ENCODE measurements around the gene CSF2RB.

The CSF2RB gene

GRCh38 chr22:36913427-36914389, at the start of gene CSF2RB:
Gene CSF2RB (plus strand): TSS chr22:36913628. CDS start chr22:36922208, 8,580 bp downstream.
- H3K27ac ChIP-seq (ENCODE audit: low read depth, low read length) = peak within 1 kb of the TSS; percentile 74
- H3K9me3 ChIP-seq (ENCODE audit: control insufficient read depth, insufficient read depth, low read length) = no peaks in the 10 kb centered on the region
- H3K27me3 ChIP-seq (ENCODE audit: control insufficient read depth, insufficient read depth, low read length) = peaks cover 63% of the 10 kb centered on the region
- H3K36me3 ChIP-seq (ENCODE audit: control insufficient read depth, insufficient read depth, low read length) = no peaks in the 10 kb centered on the region
- peaks cover 16% of the 10 kb centered on the region for H3K4me1 ChIP-seq (ENCODE audit: control insufficient read depth, insufficient read depth, low read length)
- H3K9ac ChIP-seq (ENCODE audit: low read depth, low read length) = no peak within 1 kb of the TSS
- peak within 1 kb of the TSS; percentile 1 for H3K4me3 ChIP-seq (ENCODE audit: low read depth, low read length)

GRCh38 chr22:36863979-36864378, 49.4 kb upstream of the CSF2RB start:
- H3K9ac ChIP-seq (ENCODE audit: low read depth, low read length) = no peak overlapping the region
- peaks cover 10% of the 10 kb centered on the region; the same call in 1 of the 2 replicates for H3K27me3 ChIP-seq (ENCODE audit: control insufficient read depth, insufficient read depth, low read length)
- H3K4me1 ChIP-seq (ENCODE audit: control insufficient read depth, insufficient read depth, low read length) = no peaks in the 10 kb centered on the region
- no peaks in the 10 kb centered on the region for H3K9me3 ChIP-seq (ENCODE audit: control insufficient read depth, insufficient read depth, low read length)
- no peak overlapping the region for H3K27ac ChIP-seq (ENCODE audit: low read depth, low read length)
- no peaks in the 10 kb centered on the region for H3K36me3 ChIP-seq (ENCODE audit: control insufficient read depth, insufficient read depth, low read length)
- H3K4me3 ChIP-seq (ENCODE audit: low read depth, low read length) = no peak overlapping the region

DNA sequence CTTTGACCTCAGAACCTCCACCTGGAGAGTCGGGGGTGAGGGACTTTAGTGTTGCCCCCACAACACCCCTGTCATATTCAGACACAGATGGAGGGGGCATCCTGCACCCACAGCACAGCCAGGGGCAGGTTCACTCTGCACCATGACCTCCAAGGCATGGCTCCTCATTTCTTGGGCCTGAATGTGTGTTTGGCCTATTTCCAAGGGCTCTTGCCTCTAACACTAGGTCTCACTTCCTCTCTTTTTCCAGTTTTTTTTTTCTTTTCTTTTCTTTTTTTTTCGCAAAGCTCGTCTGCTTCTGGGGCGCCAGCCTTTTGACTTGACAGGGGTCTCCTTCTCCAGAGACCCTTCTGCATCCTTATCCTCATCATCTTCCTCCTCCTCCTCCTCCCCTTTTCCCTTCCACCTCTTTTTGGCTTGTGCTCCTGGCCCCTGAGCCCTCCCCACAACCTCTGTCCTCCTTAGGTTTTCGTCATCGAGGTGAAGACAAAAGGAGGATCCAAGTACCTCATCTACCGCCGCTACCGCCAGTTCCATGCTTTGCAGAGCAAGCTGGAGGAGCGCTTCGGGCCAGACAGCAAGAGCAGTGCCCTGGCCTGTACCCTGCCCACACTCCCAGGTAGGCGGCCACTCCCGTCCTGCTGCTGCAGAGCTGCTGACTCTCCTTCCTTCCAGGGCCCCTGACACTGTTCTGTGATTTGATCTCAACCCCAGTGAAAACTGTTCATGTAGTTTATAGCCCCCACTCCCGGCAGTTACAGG, 48.8 kb upstream of the CSF2RB start:
- Histone ChIP-seq H3K9ac (ENCODE audit: low read depth, low read length) (no peak overlapping the region), H3K9me3 (ENCODE audit: control insufficient read depth, insufficient read depth, low read length) (no peaks in the 10 kb centered on the region), H3K4me1 (ENCODE audit: control insufficient read depth, insufficient read depth, low read length) (no peaks in the 10 kb centered on the region), H3K36me3 (ENCODE audit: control insufficient read depth, insufficient read depth, low read length) (no peaks in the 10 kb centered on the region), H3K27me3 (ENCODE audit: control insufficient read depth, insufficient read depth, low read length) (peaks cover 10% of the 10 kb centered on the region; the same call in 1 of the 2 replicates), H3K27ac (ENCODE audit: low read depth, low read length) (no peak overlapping the region), H3K4me3 (ENCODE audit: low read depth, low read length) (no peak overlapping the region)

DNA sequence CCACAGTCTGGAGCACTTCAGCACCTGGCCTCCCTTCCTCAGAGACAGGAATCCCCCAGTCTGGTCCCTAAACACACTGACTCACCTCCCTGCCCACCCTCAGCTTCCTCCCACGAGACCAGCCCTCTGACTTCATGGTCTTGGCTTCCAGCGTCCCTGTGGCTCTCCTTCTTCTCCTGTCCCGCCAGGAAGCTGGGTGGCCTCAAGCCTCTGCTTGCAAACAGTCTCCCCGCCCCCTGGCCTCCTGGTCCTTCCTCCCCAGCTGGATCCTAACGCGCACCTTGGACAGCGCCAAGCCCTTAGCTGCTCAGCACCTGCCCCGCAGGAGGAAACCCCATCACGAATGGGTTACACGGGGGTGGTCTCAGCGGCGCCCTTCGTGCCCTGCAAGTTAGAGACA, 48.1 kb upstream of the CSF2RB start:
- Histone ChIP-seq H3K36me3 (ENCODE audit: control insufficient read depth, insufficient read depth, low read length) (no peaks in the 10 kb centered on the region), H3K27ac (ENCODE audit: low read depth, low read length) (no peak overlapping the region), H3K4me1 (ENCODE audit: control insufficient read depth, insufficient read depth, low read length) (no peaks in the 10 kb centered on the region), H3K9me3 (ENCODE audit: control insufficient read depth, insufficient read depth, low read length) (no peaks in the 10 kb centered on the region), H3K9ac (ENCODE audit: low read depth, low read length) (no peak overlapping the region), H3K4me3 (ENCODE audit: low read depth, low read length) (no peak overlapping the region), H3K27me3 (ENCODE audit: control insufficient read depth, insufficient read depth, low read length) (peaks cover 10% of the 10 kb centered on the region; the same call in 1 of the 2 replicates)

GRCh38 chr22:36867695-36868094, 45.7 kb upstream of the CSF2RB start:
- no peaks in the 10 kb centered on the region for H3K4me1 ChIP-seq (ENCODE audit: control insufficient read depth, insufficient read depth, low read length)
- no peaks in the 10 kb centered on the region for H3K9me3 ChIP-seq (ENCODE audit: control insufficient read depth, insufficient read depth, low read length)
- no peak overlapping the region for H3K4me3 ChIP-seq (ENCODE audit: low read depth, low read length)
- H3K36me3 ChIP-seq (ENCODE audit: control insufficient read depth, insufficient read depth, low read length) = no peaks in the 10 kb centered on the region
- H3K9ac ChIP-seq (ENCODE audit: low read depth, low read length) = no peak overlapping the region
- H3K27ac ChIP-seq (ENCODE audit: low read depth, low read length) = no peak overlapping the region
- H3K27me3 ChIP-seq (ENCODE audit: control insufficient read depth, insufficient read depth, low read length) = peaks cover 10% of the 10 kb centered on the region; the same call in 1 of the 2 replicates

GRCh38 chr22:36868546-36869181, 44.8 kb upstream of the CSF2RB start:
- Histone ChIP-seq H3K4me3 (ENCODE audit: low read depth, low read length) (no peak overlapping the region), H3K27me3 (ENCODE audit: control insufficient read depth, insufficient read depth, low read length) (peaks cover 10% of the 10 kb centered on the region; the same call in 1 of the 2 replicates), H3K4me1 (ENCODE audit: control insufficient read depth, insufficient read depth, low read length) (no peaks in the 10 kb centered on the region), H3K27ac (ENCODE audit: low read depth, low read length) (no peak overlapping the region), H3K9me3 (ENCODE audit: control insufficient read depth, insufficient read depth, low read length) (no peaks in the 10 kb centered on the region), H3K9ac (ENCODE audit: low read depth, low read length) (no peak overlapping the region), H3K36me3 (ENCODE audit: control insufficient read depth, insufficient read depth, low read length) (no peaks in the 10 kb centered on the region)

- peaks cover 10% of the 10 kb centered on the region; the same call in 1 of the 2 replicates for H3K27me3 ChIP-seq (ENCODE audit: control insufficient read depth, insufficient read depth, low read length)
- H3K4me1 ChIP-seq (ENCODE audit: control insufficient read depth, insufficient read depth, low read length) = no peaks in the 10 kb centered on the region
- H3K4me3 ChIP-seq (ENCODE audit: low read depth, low read length) = no peak overlapping the region
- H3K9ac ChIP-seq (ENCODE audit: low read depth, low read length) = no peak overlapping the region
- no peak overlapping the region for H3K27ac ChIP-seq (ENCODE audit: low read depth, low read length)
- no peaks in the 10 kb centered on the region for H3K9me3 ChIP-seq (ENCODE audit: control insufficient read depth, insufficient read depth, low read length)
- no peaks in the 10 kb centered on the region for H3K36me3 ChIP-seq (ENCODE audit: control insufficient read depth, insufficient read depth, low read length)
Measured at GRCh38 chr22:36870250-36870649, 43.2 kb upstream of the CSF2RB start.

- no peaks in the 10 kb centered on the region for H3K4me1 ChIP-seq (ENCODE audit: control insufficient read depth, insufficient read depth, low read length)
- no peaks in the 10 kb centered on the region for H3K9me3 ChIP-seq (ENCODE audit: control insufficient read depth, insufficient read depth, low read length)
- H3K27me3 ChIP-seq (ENCODE audit: control insufficient read depth, insufficient read depth, low read length) = 0 out of 2 replicates have a peak, but pooled peaks cover 2% of the 10 kb centered on the region
- no peaks in the 10 kb centered on the region for H3K36me3 ChIP-seq (ENCODE audit: control insufficient read depth, insufficient read depth, low read length)
- H3K27ac ChIP-seq (ENCODE audit: low read depth, low read length) = no peak overlapping the region
- H3K9ac ChIP-seq (ENCODE audit: low read depth, low read length) = no peak overlapping the region
- H3K4me3 ChIP-seq (ENCODE audit: low read depth, low read length) = no peak overlapping the region
Measured at GRCh38 chr22:36871669-36872081, 41.8 kb upstream of the CSF2RB start.

DNA sequence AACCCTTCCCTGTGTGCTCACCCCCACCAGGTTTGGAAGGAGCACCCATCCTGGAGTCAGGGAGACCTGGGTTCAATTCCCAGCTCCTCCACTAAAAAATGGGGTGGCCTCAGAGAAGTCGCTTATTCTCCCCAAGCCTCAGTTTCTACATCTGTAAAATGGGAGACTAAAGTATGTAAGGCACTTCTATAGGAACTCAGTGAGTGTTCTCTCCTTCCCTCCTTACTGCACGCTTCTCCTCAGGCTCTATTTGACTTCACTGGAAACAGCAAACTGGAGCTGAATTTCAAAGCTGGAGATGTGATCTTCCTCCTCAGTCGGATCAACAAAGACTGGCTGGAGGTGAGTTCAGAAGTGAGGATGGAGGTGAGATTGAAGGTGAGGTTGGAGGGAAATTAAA, 41.3 kb upstream of the CSF2RB start:
- H3K36me3 ChIP-seq (ENCODE audit: control insufficient read depth, insufficient read depth, low read length) = no peaks in the 10 kb centered on the region

DNA sequence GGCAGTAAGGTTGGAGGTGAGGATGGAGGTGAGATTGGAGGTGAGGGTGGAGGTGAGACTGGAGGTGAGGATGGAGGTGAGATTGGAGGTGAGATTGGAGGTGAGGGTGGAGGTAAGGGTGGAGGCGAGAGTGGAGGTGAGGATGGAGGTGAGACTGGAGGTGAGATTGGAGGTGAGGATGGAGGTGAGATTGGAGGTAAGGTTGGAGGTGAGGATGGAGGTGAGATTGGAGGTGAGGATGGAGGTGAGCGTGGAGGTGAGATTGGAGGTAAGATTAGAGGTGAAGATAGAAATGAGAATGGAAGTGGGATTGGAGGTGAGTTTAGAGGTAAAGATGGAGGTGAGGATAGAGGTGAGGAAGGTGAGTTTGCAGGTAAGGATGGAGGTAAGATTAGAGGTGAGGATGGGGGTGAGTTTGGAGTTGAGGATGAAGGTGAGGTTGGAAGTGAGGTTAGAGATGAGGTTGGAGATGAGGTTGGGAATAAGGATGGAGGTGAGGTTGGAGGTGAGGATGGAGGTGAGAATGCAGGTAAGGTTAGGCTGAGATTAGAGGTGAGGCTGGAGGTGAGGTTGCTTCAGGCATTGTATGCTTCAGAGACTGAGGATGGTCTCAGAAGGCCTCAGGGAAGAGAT, 40.4 kb upstream of the CSF2RB start:
- Histone ChIP-seq H3K27ac (ENCODE audit: low read depth, low read length) (no peak overlapping the region), H3K4me1 (ENCODE audit: control insufficient read depth, insufficient read depth, low read length) (no peaks in the 10 kb centered on the region), H3K4me3 (ENCODE audit: low read depth, low read length) (no peak overlapping the region), H3K27me3 (ENCODE audit: control insufficient read depth, insufficient read depth, low read length) (no peaks in the 10 kb centered on the region), H3K36me3 (ENCODE audit: control insufficient read depth, insufficient read depth, low read length) (no peaks in the 10 kb centered on the region), H3K9me3 (ENCODE audit: control insufficient read depth, insufficient read depth, low read length) (no peaks in the 10 kb centered on the region), H3K9ac (ENCODE audit: low read depth, low read length) (no peak overlapping the region)

More for the DNA sequence above, 41.3 kb upstream of the CSF2RB start:
- Histone ChIP-seq H3K27ac (ENCODE audit: low read depth, low read length) (no peak overlapping the region), H3K27me3 (ENCODE audit: control insufficient read depth, insufficient read depth, low read length) (no peaks in the 10 kb centered on the region), H3K9me3 (ENCODE audit: control insufficient read depth, insufficient read depth, low read length) (no peaks in the 10 kb centered on the region), H3K9ac (ENCODE audit: low read depth, low read length) (no peak overlapping the region), H3K4me1 (ENCODE audit: control insufficient read depth, insufficient read depth, low read length) (no peaks in the 10 kb centered on the region), H3K4me3 (ENCODE audit: low read depth, low read length) (no peak overlapping the region)

All from HUES48 (cell line).